GM23248 (cell line): ENCODE measurements around the gene NDUFS7.

ENCODE experiments used
- EZH2 ChIP-seq: fragments of 200-600 bp; sonication (generic); IDR thresholded peaks from 2 replicates; pipeline ENCODE4 v1.6.1; 2018; ENCODE audit warnings: antibody characterized with exemption, mild to moderate bottlenecking; ENCODE audit not compliant: insufficient read depth, poor library complexity, severe bottlenecking
- EZH2phosphoT487 ChIP-seq: fragments of 200-600 bp; sonication (generic); IDR thresholded peaks from 2 replicates; pipeline ENCODE4 v1.6.1; 2018; ENCODE audit warnings: antibody characterized with exemption, moderate library complexity, mild to moderate bottlenecking, low read depth; ENCODE audit not compliant: insufficient read depth

- TF ChIP-seq EZH2: no peak
- TF ChIP-seq EZH2phosphoT487: no peak
These were observed 56.7 kb downstream of the NDUFS7 start for GRCh38 chr19:1440418-1440801.
